HG03378 (cell line): Measurements from ENCODE around the gene NPFFR1.
"Not testable (repeated sequence)": the region's sequence is repeated elsewhere in the genome, so short reads cannot be mapped to it uniquely, and the experiment has no call there.

Experiments used
- ATAC-seq: cut with Tn5 transposase; IDR thresholded peaks from one replicate; pipeline ENCODE4 v1.9.1; 2021; ENCODE audit warnings: mild to moderate bottlenecking, moderate library complexity; ENCODE audit not compliant: unreplicated experiment

The NPFFR1 gene

DNA sequence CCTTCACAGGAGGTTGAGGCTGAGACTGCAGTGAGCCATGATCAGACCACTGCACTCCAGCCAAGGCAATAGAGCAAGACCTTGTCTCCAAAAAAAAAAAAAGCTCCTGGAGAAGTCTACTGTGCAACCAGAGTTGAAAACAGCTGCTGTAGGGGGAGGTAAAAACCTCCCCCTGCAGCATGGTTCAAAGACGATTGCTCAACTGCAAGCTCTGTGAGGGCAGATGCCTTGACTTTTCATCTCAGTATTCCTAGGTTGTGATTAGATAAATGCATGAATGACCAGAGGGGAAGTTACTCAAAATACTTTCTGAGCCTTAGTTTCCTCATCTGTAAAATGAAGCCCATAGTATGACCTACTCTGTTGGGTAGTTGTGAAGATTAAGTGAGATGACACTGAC is 25.6 kb downstream of the NPFFR1 start:
- no peak for ATAC-seq

DNA sequence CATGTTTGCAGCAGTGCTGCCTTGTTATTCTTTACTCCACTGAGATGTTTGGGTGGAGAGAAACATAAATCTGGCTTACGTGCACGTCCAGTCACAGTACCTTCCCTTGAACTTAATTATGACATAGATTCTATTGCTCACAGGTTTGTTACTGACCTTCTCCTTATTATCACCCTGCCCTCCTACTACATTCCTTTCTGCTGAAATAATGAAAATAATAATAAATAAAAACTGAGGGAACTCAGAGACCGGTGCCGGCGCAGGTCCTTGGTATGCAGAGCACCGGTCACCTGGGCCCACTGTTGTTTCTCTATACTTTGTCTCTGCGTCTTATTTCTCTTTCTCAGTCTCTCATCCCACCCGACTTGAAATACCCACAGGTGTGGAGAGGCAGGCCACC is 26.0 kb downstream of the NPFFR1 start:
- not testable (repeated sequence) for ATAC-seq

DNA sequence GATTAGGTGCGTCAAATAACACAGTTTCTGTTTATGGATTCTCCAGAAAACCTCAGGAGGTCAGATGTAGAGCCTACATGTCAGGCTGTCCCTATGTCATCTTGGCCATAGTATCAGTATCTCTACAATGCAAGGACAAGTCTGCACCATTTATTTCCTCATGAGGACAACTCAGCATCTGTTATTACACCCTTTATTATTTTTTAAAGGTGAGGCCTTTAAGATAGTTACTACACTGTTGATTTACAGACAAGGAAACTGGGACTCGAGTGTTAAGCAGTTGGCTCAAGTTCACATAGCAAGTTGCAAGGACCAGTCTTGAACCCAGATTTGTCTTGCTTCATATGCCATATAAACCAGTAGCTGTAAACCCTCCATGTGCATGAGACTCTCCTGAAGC is 27.3 kb downstream of the NPFFR1 start:
- ATAC-seq, result no peak

DNA sequence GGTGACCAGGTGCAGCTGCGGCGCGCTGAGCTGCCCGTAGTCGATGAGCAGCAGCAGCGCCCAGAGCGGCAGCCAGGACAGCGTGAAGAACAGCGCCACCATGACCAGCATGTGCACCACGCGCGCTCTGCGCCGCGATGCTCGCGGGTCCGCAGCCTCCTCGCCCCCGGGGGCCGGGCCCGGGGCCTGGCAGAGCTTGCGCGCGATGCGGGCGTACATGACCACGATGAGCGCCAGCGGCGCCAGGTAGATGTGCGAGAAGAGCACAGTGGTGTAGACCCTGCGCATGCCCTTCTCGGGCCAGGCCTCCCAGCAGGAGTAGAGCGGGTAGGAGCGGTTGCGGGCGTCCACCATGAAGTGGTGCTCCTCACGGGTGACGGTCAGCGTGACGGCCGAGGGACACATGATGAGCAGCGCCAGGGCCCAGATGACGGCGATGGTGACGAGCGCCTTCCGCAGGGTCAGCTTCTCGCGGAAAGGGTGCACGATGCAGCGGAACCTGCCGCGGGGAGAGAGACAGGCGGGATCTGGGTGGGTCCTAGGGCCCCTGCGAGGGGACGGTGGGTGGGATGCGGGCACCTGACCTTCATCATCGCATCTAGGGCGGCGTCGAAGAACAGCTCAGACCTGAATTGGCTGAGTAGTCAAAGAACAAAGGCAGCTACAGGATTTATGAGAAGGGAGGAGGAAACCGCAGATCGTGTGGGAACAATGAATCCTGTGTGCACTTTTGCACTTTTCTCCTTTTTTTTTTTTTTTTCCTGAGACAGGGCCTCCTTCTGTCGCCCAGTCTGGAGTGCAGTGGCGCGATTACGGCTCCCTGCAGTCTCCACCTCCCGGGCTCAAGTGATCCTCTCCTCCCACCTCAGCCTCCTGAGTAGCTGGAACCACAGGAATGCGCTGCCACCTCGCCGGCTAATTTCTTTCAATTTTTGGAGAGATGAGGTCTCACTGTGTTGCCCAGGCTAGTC is 28.2 kb downstream of the NPFFR1 start:
- ATAC-seq, result no peak

DNA sequence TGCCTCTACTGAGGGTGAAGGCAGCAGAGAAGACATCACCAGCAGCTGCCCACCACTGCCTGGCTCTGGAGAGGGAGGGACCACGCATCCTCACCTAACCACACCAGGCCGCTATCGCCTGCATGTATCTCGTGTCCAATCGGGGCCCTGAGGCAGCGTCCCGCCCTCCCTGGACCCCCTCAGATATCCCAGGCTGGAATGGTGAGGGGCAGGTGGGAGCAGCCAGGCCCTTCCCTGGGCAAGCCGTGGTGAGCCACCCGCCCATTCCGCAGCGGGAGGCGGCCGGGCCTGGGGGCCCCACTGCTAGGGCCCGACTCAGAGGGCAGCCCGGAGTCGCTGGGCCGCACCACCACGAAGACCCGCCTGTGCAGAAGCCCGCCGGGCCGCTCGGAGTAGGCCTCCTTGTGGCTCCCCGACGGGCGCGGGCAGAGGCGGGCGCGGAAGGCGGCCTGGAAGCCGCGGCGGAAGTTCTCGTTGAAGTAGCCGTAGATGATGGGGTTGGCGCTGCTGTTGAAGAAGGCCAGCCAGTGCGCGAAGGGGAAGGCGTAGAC is 29.0 kb downstream of the NPFFR1 start:
- ATAC-seq, result no peak

DNA sequence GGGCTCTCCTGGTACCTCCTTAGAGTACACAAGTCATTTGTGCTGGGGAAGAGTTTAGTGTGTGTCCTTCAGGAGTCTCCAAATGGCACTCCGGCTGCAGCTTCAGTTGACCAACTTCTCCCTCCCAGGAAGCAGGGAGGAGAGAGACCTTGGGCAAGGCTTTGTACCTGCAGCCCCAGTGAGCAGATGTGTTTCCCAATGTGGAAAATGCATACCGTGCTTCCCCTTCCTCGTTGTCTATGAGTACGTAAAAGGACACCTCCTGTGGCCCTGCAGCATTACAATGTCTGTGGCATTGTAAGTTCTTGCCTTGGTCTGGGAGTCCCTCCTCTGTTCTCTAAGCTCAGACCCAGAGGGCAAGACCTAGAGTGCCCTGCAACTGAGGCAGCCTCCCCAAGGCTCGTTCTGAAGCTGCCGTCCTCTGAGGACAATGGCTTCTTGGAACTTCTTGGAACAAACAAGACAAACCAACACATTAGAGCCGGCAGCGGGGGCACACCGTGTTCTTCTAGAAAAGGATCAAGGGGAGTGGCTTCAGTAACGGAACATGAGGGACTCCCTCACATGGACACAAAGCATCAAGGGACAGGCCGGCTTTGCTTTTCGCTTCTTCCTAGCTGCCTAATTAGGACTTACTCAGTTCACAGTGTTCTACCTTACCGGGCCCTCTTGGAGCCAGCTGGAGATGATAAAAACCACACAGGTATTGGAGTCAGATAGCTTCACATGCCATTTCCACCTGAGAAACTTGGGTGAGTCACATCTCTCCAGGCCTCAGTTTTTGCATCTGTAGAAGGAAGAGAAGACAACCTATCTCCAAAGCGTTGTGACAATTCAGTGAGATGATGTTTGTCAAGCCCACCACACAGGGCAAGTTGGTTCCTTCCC is 29.7 kb downstream of the NPFFR1 start:
- no peak for ATAC-seq

DNA sequence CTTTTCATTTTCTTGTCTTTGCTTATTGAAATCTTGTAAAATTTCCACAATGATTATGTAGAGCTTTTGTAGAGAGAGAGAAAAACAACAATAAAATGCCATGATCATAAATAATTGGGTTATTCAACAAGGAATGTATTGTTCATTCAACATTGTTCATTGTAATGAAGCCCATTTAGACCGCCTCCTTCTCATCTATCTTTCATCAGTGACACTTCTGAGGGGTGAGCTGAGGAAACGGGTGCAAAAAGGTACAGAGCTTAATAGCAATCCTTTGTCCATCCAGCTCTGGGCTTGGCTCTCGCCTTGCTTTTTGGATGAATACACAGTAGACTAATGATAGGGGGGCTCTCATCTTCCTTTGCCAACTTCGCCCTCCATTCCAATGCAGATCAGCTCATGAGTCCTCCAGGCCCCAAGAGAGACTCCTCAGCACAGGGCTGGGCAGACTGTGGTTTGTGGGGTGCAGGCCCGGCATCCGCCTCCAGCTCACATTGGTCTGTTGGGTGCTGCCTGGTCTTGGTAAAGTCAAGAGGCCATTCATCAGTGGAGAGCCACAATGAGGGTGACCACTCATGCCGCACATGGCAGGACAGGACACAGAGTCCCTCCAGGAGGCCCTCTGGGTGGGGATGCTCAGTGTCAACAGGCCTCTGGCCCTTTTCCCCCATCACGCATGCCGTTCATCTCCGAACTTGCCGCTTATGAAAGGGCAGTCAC is 32.7 kb downstream of the NPFFR1 start:
- ATAC-seq, result no peak

DNA sequence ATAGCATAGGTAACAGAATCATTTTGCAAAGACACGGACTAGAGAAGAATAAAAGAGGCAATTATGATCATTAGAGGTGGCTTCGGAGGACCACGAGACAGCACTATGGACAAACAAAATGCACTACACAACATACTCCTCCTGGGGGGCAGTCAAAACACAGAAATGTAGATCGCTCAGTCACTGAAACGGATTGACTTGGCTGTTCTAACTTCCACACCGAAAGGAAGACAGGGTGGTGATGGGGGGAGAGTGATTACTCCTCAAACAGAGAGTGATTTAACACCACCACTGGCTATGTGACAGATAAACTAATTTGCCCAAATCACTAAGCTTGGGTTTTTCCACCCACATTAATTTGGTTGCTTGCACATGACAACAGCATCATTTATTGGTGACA is 36.4 kb downstream of the NPFFR1 start:
- no peak for ATAC-seq

DNA sequence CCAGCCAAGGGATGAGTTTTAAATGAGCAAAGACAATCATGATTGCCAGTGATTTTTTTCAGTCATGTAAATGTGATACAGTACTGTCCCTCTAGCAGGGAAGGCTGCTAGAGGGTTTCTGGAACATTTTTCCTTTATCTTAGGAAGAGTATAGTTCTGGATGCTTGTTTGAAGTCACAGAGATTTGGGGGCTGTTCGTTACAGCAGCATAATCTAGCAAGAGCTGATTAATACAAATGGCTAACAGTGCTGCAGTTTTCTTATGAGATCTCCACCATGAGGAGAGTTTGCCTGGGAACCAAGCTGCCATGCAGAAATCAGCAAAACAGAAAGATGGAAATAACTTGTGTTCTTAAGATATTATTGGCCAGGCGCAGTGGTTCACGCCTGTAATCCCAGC is 42.7 kb downstream of the NPFFR1 start:
- no peak for ATAC-seq

DNA sequence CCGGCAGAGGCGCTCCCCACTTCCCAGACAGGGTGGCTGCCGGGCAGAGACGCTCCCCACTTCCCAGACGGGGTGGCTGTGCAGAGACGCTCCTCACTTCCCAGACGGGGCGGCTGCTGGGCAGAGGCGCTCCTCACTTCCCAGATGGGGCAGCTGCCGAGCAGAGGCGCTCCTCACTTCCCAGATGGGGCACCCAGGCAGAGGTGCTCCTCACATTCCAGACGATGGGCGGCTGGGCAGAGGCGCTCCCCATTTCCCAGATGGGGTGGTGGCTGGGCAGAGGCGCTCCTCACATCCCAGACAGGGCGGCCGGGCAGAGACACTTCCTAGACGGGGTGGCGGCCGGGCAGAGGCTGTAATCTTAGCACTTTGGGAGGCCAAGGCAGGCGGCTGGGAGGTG is 43.8 kb downstream of the NPFFR1 start:
- not testable (repeated sequence) for ATAC-seq

DNA sequence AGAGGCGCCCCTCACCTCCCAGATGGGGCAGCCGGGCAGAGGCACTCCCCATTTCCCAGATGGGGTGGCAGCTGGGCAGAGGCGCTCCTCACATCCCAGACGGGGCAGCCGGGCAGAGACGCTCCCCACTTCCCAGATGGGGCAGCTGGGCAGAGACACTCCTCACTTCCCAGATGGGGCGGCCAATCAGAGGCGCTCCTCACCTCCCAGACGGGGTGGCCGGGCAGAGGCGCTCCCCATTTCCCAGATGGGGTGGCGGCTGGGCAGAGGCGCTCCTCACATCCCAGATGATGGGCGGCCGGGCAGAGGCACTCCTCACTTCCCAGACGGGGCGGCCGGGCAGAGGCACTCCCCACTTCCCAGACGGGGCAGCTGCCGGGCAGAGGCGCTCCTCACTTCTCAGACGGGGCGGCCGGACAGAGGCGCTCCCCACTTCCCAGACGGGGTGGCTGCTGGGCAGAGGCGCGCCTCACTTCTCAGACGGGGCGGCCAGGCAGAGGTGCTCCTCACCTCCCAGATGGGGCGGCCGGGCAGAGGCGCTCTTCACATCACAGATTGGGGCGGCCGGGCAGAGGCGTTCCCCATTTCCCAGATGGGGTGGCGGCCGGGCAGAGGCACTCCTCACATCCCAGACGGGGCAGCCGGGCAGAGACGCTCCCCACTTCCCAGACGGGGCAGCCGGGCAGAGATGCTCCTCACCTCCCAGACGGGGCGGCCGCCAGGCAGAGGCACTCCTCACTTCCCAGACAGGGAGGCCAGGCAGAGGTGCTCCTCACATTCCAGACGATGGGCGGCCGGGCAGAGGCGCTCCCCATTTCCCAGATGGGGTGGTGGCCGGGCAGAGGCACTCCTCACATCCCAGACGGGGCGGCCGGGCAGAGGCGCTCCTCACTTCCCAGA is 44.5 kb downstream of the NPFFR1 start:
- ATAC-seq, result not testable (repeated sequence)

DNA sequence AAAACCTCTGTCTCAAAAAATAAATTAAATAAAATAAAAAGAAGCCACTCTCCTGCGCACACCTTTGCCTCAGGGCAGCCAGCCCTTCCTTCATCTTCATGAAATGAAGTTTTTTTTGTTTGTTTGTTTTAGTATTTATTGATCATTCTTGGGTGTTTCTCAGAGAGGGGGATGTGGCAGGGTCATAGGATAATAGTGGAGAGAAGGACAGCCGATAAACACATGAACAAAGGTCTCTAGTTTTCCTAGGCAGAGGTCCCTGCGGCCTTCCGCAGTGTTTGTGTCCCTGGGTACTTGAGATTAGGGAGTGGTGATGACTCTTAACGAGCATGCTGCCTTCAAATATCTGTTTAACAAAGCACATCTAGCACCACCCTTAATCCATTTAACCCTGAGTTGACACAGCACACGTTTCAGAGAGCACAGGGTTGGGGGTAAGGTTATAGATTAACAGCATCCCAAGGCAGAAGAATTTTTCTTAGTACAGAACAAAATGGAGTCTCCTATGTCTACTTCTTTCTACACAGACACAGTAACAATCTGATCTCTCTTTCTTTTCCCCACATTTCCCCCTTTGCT is 45.8 kb downstream of the NPFFR1 start:
- not testable (repeated sequence) for ATAC-seq

DNA sequence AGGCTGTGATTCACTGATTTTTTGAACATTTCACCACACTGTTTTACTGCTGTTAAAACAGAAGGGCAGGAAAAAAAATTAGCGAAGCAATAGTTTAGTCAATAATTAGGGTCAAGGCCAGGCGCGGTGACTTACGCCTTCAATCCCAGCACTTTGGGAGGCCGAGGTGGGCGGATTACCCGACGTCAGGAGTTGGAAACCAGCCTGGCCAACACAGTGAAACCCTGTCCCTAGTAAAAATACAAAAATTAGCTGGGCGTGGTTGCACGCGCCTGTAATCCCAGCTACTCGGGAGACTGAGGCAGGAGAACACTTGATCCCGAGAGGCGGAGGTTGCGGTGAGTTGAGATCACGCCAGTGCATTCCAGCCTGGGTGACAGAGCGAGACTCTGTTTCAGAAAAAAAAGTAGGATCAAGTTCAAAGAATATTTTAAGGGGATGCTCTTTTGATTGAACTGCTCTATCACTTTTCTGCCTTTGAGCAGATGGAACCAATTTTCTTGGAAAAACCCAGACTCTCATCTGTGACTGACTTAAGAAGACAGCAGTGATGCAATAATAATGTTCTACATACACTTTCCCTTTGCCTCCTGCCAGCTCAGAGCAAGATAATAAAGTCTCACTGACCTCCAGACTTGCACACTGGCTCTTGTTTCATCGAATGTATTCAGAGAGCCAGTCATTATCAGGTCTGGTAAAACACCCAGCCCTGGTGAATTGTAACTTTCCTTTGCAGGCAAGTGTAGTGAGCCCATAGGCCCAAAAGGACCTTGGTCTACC is 48.9 kb downstream of the NPFFR1 start:
- no peak for ATAC-seq

DNA sequence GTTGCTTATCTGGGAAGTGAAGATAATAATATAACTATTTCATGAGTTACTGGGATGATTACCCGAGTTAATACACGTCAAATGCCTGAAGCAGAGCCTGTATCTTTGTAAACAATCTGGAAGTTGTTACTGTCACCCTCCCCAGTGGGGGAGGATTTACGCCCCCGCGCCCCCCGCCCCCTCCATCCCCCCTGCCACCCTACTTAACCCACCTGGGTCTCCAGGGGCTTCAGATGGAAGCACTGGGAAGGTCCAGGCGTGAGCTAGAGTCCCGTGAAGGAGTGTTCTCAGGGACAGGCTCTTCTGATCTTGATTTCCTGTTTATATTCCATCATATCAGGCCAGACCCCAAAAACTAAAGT is 49.9 kb downstream of the NPFFR1 start:
- no peak for ATAC-seq

DNA sequence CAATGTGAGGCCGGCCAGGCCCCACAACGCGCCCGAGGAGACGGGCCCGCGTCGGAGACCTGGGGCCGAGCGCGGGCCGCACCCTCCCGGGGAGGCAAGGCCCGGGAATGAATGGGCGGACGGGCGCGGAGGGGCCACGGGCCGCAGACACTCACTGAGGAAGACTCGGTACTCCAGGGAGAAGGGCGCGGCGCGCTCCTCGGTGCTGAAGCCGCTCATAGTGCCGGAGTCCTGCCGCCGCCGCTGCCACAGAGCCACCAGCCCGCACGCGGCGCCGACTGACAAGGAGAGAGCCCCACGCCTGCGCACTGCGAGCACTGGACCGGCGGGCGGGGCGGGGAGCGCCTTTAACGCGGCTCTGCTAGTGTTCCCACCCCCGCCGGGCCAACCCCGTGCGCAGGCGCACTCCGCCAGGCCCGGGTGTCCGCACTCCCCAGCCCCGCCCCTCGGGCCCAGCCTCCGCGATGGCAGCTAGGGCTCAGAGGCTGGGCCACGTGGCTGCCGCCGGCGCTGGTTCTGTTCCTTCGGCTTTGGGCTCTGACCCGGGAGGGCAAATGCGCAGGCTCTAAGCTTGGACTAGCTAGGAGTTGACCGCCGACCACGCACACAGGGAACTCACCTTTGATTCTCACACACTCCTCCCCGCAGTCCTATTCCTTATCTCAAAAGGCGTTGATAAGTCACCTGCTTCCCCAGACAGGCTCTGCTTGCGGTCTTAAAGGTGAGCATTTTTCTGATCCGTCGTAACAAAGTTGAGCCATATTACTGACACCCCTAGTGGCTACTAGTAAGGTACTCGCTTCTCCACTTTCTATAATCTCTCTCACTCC is 50.5 kb downstream of the NPFFR1 start, which contains the start of gene PPA1:
PPA1 (minus strand) TSS at position 321 of the 830 bp plus-strand sequence; CDS start at position 219, 102 bp downstream.
- peak; percentile 57 for ATAC-seq

DNA sequence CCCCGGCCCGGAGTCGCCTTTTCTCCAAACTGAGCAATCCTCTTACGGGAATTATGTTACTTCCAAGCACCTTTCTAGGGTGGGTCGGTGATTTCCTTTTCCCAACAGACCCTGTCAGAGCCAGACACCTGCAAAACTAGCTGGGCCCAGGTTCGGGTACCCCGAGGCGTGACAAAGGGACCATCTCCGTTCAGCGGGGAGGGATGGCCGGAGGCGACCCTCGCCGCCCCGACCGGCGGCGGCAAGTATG is 51.0 kb downstream of the NPFFR1 start:
- no peak for ATAC-seq

DNA sequence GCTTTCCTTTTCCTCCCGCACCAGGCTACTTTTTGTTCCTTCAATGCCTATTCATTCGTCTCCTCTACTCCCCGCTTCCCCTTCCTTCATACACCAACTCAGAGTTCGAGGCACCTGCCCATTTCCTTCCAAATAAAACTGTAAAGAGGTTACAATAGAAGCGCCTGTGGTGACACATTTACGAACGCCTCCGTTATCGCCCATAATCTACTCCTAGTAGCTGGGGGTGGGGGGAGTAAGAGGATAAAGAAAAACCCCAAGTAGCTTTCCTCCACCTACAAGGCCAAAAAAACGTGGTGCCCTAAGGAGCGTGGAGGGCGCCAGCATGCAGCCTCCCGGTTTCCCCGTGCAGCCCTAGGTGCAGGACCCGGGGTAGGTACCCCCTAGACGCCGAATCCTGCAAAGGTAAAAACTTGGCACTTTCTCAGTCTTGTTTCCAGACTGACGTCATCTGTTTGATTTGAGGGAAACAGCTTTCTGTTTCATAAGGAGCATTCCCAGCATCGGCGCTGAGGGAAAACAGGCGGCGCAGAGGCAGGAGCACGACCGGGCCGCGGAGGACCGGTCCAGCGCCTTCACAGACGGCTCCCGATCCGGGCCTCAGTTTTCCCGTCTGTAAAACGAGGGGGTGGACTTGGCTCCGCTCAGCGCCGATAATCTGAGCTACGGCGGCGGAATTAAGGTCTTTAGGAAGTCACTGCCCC is 51.5 kb downstream of the NPFFR1 start:
- ATAC-seq, result no peak
